NK-92 treated with Interleukin-12 subunit alpha and Interleukin-12 subunit beta, amount 100 ng/mL, for 24 hours (cell line): ENCODE results near the gene NOXO1.

ENCODE experiments used
- DNase-seq: peaks from one replicate; lab custom pipeline; 2025; lab: John Stamatoyannopoulos, UW

Gene NOXO1

DNA sequence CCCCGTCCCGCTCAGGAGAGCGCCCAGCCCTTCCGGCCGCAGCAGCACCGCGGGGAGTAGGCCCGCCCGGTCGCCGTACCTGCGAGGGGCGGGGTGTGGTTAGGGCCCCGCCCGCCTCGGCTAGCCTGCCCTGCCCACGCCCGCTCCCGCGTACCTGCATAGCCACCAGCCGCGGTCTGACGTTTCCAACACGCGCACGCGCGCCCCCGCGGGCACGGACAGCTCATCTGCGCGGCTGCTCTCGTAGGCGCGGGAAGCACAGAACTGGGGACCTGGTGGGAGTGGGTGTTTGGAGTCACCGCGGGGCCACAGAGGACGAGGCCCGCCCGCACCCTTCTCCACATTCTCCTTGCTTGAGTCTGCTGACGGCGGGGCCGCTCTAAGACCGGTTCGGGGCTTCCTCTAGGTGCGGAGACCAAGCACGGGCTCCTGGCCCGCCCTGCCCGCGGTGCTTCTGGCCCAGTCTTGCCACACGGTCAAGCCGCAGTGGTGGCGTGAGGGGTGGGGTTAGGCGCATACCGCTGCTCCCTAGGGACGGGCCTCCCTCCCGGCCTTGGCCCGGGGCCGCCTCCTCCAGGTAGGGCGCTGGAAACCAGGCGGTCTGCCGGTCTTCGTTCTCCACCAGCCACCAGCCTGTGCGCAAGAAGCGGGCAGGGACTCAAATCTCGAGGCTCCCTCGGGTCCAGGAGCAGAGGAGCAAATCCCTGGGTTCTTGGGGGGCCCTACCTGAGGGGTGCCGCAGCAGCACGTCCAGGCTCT is 1.8 kb downstream of the NOXO1 start:
- no peak for DNase-seq

DNA sequence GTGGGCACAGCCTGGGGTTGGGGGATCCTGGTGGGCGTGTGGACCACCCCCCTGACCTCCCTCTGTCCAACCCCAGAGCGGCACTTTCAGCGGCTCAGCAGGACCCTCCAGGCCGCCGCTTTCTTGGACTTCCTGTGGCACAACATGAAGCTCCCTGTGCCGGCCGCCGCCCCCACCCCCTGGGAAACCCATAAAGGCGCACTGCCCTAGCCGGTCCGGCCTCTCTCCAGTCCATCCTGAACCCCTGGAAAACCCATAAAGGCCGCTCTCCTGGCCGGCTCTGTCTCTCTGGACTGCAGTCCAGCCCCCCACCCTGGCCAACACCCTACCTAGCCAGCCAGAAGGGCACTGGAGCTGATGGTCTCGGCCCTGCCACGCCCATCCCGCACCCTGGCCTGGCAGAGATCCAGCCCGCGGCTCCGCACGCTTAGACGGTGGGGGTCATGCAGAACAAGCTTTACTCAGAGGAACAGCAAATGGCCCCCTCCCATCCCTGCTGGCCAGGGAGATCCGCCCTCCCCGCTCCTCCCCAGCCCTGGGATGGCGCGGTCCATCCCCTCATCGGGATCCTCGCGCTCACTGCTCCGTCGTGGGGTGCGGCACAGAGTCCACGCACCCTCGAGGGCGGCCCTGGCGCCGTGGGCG is 2.7 kb downstream of the NOXO1 start:
- DNase-seq, result no peak

DNA sequence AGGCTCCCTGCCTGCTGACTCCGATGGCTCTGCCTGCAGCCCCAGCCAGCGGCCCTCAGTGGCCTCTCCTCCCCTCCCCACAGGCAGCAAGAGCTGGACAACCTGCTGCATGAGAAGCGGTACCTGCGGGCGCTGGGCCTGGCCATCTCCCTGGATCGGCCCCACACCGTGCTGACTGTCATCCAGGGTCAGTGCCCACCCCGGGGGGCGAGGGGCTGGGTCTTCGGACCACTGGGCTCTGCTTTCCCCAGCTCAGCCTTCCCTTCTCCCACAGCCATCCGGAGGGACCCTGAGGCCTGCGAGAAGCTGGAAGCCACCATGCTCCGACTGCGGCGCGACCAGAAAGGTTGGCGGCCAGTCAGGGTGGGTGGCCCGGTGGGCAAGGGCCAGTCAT is 3.4 kb downstream of the NOXO1 start:
- no peak for DNase-seq

DNA sequence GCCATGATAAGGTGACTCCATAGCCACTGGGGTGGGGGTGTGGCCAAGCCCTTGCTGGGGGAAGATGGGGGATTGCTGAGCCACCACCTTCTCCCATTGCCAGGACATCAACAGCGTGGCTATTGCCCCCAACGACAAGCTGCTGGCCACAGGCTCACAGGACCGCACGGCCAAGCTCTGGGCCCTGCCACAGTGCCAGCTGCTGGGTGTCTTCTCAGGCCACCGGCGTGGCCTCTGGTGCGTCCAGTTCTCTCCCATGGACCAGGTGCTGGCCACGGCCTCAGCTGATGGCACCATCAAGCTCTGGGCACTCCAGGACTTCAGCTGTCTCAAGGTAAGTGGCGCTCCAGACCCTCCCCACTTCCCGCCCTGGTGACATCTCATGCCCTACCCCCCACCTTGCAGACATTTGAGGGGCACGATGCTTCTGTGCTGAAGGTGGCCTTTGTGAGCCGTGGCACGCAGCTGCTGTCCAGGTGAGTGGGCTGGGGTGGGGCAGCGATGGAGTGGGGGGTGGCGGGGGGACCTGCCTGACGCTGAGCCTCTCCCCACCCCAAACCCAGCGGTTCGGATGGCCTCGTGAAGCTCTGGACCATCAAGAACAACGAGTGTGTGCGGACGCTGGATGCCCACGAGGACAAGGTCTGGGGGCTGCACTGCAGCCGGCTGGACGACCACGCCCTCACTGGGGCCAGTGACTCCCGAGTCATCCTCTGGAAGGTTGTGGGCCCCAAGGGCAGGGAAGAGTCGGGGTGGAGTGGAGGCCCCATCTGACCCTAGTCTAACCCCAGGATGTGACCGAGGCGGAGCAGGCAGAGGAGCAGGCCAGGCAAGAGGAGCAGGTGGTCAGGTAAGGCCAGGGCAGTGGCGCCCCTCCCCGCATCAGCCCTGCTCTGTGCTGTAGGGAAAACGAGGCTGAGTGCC is 4.1 kb downstream of the NOXO1 start:
- no peak for DNase-seq

DNA sequence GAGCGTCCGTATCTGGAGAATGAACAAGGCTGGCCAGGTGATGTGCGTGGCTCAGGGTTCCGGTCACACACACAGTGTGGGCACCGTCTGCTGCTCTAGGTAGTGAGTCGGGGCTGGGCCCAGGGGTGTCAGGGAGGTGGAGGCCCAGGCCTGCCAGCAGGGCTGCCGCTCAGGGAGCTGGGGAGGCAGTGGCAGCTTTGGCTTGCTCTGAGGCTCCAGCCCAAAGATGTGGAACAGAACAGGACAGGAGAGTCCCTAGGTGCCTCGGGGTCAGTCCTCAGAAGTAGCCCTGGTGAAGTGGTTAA is 5.1 kb downstream of the NOXO1 start:
- no peak for DNase-seq

DNA sequence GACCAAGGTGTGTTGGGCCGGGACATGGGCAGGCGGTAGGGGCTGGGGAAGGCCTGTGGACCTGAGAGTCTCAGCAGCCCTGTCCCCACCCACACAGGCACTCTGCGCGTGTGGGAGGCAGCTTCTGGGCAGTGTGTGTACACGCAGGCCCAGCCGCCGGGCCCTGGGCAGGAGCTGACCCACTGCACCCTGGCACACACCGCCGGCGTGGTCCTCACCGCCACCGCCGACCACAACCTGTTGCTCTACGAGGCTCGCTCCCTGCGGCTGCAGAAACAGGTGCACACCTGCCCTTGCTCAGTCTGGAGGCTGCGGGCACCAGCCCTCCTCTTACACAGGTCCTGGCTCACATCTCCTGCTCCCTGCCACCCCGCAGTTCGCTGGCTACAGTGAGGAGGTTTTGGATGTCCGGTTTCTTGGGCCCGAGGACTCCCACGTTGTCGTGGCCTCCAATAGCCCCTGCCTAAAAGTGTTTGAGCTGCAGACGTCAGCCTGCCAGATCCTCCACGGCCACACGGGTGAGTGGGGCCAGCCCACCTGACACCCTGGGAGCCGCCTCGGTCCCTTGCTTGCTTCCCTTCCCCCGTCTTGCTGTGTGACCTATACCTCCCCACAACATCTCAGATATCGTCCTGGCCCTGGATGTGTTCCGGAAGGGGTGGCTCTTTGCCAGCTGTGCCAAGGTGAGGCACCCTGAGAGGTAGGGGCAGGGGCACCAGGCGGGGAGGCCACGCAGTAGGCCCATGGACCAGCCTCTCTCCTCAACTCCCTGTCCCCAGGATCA is 5.6 kb downstream of the NOXO1 start:
- no peak for DNase-seq

DNA sequence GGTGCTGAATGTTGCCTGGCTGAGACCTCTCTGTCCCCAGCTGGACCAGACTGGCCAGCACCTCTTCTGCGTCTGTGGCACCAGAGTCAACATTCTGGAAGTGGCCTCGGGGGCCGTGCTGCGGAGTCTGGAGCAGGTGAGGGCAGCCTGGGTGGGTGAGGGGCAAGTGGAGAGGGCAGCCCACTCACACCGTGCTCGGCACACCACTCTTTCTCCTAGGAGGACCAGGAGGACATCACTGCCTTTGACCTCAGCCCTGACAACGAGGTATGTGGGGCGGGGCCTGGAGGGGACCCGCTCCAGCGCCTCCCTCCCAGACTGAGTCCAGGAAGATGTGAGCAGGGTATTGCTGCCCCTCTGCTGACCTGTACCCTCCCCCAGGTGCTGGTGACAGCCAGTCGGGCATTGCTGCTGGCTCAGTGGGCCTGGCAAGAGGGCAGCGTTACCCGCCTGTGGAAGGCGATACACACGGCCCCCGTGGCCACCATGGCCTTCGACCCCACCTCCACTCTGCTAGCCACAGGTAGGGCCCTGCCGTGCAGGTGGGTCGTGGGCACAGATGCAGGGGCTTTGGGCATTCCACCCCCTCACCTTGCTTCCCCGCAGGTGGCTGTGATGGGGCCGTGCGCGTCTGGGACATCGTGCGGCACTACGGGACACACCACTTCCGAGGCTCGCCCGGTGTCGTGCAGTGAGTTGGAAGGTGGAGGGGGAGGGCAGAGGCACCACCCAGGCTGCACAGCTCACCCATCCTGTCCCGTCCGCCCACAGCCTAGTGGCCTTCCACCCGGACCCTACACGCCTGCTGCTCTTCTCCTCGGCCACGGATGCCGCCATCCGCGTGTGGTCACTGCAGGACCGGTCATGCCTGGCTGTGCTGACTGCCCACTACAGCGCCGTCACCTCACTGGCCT is 6.9 kb downstream of the NOXO1 start:
- no peak for DNase-seq

DNA sequence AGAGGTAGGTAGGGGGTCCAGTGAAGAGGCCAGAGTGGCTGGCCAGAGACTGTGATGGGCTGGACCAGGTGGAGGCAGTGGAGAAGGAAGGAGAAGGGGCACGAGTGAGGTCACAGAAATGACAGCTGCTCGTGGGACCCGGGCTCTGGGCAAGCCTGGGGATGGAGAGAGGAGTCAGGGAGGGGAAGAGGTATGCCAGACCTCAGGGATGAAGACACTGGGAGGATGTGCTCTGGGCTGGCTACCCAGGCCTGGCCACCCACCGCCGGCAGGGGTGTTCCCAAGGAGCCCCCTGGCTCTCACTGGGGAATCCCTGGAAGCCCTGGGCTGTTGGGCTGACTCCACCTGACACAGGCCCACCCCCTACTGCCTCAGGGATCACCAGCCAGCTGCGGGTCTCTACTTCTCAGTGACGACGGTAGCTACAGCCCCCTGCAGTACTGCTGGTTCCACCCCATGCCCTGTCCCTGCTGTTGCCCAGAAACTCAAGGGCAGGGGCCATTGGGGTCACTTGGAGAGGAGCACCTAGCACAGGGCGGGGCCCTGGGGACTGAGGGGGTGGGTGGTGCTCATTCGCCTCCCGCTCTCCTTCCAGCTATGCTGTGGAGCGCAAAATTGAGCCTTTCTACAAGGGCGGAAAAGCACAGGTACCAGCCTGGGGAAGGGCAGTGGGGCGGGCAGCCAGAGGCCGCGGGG is 7.7 kb downstream of the NOXO1 start:
- DNase-seq, result no peak

DNA sequence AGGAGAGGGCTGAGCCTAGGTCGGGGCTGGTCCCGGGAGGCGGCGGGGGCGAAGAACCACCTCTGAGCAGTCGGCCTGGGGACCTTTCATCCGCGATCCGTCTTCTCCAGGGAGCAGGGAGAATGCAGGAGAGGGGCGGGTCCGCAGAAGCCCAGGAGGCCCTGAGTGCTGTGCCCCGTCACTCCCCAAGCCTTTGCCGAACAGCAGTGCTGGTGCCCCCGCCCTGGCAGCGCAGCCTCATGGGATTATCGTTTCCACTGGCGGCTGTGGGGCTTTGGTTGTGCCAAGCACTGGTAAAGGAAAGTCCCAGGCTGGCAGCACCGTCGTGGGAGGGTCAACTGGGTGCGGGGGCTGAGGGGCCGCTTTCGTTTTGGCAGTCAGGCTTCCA is 8.8 kb downstream of the NOXO1 start:
- DNase-seq, result no peak

DNA sequence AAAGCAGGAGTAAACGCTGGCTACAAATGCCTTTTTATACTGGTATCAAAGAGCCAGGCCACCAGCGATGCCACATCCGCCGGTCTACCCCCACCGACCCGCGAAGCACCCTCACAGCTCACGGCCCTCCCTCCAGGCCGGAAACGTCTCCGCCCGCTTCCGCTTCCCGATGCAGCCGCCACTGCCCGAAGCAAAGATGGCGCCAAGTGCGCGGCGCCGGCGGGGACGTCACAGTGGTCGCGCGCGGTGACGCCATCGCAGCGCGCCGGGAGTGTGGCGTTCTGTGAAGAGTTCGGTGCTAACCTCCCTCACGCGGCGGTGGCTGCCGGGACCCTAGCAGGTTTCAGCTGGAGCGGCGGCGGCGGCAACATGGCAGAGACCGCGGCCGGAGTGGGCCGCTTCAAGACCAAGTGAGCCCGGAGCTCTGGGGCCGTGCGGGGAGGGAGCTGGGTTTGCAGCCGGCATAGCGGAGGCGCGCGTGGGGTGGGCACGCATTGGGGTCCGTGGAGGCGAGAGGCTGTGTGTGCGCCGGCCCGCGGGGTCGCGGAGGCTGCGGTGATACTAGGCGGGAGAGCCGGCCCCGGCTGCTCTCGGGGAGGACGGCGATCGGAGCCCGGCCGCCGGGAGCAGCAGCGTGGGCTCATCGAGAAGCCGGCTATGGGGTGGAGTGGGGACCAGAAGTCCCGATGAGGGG is 9.3 kb downstream of the NOXO1 start, which contains the start of gene TBL3:
Gene TBL3 (plus strand): TSS at position 258 of the 694 bp plus-strand sequence. CDS start 112 bp downstream, at position 370.
- peak; percentile 91 for DNase-seq

DNA sequence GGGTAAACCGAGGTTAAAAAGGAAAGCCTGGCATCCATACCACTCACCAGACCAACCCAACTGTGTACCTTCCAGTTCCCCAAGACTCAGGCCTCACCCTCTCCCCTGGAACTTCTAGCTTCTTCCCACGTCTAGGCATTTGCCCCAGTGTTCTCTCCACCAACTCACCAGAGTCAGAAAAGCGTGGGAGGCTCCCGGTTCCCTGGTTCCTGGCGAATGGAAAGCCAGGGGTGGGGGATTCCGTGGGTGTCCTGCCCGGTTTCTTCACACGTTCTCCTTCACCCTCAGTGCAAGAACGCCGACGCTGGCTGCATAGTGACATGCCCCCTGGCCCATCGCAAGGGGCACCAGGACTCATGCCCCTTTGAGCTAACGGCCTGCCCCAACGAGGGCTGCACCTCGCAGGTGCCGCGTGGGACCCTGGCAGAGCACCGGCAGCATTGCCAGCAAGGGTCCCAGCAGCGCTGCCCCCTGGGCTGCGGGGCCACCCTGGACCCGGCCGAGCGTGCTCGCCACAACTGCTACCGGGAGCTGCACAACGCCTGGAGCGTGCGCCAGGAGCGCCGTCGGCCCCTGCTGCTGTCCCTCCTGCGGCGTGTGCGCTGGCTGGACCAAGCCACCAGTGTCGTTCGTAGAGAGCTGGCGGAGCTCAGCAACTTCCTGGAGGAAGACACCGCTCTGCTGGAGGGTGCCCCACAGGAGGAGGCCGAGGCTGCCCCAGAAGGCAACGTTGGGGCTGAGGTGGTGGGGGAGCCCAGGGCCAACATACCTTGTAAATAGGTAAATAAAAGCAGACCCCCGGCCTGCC is 12.9 kb downstream of the NOXO1 start:
- no peak for DNase-seq

DNA sequence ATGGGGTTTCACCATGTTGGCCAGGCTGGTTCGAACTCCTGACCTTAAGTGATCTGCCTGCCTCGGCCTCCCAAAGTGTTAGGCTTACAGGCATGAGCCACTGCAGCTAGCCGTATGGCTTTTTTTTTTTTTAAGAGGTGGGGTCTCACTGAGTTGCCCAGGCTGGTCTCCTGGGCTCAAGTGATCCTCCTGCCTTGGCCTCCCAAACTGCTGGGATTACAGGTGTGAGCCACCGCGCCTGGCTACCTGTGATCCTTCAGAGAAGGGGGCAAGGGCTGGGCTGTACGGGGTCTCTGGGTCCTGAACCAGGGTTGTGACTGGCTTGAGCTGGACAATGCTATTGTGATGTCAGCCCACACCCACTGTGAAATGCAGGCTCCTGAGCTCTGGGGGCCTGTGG is 14.8 kb downstream of the NOXO1 start, which contains the start of gene RNF151:
Gene RNF151 (plus strand): TSS at position 397 of the 400 bp plus-strand sequence. CDS start 26 bp downstream, outside the sequence.
- DNase-seq, result no peak

DNA sequence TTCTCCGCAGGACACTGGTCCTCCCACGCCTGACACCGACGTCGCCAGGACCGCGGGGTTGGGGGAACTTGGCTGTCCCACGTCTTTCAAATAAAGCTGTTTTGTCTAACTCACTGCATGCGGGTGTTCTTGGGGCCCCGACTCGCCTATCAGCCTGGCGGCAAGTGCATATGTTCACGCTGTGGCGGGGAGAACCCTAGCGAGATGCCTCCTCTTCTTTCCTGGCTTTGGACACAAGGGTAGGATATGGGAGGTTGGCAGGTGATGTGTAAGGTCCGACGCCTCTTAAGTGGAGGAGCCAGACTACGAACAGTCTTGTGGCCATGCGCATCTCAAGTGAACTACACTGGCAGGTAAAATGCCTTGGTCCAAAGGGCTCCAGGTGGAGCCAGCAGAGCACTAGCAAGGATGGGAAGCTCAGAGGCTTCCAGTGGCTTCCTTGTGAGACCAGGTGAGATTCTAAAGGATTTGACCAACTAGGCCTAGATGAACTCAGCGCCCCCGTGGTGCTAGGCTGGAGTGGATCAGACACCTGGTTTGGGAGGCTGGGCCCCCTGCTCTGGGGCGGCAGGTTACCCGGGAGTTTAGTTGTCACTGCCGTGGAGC is 15.8 kb downstream of the NOXO1 start:
- no peak for DNase-seq

DNA sequence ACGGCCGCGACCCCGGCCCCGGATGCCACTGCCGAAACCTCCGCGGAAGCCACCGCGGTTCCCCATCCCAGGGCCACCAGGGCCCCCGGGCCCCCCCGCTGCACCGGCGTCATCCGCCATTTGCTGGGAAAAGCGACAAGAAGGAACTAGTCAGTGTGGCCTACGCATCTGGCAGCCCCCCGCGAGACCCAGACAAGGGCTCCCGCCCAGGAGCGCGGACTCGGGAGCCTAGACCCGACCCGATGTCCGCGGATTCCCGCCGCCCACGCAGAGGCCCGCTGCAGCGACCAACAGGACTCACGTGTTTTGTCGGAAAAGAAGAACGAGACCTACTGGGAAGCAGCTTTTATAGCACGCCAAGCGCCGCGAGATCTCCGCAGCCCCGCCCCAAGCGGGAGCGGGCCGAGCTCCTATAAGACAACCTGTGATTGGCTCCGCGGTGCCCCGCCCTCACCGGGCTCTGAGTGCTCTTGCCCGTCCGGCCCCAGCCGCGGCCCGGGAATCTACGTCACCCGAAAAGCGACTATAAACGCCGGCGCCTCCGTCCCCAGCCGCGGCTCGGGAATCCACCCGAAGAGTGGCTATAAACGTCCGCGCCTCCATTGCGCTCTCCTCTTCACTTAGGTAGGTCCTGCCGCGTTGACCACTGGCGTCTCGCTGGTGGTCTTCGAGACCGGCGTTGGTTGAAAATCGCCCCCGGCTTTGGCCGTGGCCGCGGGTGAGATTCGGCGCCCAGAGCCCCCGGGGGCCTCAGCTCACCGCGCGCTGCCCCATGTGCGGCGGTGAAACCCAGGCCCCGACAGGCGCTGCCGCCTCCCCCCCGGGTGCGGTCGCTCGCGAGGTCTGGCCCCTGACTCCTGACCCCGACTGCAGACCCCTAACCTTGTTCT is 16.5 kb downstream of the NOXO1 start, which contains the start of gene RPS2:
Gene RPS2 (minus strand): TSS at position 321 of the 890 bp plus-strand sequence. CDS start 201 bp downstream, at position 120.
- DNase-seq, result peak; percentile 98

DNA sequence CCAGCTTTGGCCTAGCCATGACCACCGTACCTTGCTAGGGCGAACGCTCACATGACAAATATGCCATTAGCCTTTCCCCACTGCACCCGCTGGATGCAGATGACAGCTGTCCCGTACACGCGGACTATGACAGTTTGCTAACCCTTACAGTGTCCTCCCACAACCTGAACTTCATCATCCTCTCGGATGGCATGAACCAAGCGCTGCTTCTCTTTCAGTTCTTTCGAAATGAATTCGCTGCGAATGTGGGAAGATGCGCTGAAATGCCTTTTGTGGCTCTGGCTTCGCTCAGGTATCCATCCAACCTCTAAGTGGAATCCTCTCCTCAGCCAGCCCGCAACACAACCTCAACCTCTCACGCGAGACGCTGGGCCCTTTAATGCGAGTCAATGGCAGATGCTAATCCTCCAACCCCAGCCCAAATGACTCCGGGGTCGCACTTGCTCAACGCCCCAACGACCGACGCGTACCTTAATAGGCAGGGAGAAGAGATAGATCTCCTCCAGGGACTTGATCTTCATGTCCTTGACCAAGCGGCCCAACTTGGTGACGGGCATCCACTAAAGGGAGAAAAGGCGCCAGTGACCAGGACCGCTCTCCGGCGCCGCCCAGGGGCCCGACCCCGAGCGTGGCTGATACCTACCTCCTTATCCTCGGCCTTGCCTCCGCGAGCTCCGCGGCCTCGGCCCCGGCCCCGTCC is 17.3 kb downstream of the NOXO1 start:
- peak; percentile 46 for DNase-seq
